AG04450 (cell line): ENCODE data around the gene CNTLN. TPM values are rescaled to one million over a fixed set of nuclear protein-coding genes. Genes with fewer than 3 reads are reported as not detected.

Source experiments
- CTCF ChIA-PET: fragments of 300-600, 350-600 bp; formaldehyde crosslinking; extraction: SDS; loops from one replicate; lab custom pipeline; 2022; ENCODE audit warnings: antibody characterized with exemption, inconsistent platforms; lab: Charles Lee
- POLR2A ChIA-PET: fragments of 350-600 bp; formaldehyde crosslinking; extraction: SDS; loops from one replicate; lab custom pipeline; 2021; ENCODE audit warnings: antibody characterized with exemption, inconsistent platforms; lab: Yijun Ruan, JAX
- DNase-seq: peaks from one replicate; pipeline ENCODE4 v3.0.0-alpha.2; 2011; ENCODE audit warnings: low read depth, low spot score
- H3K27ac ChIP-seq: one replicate; pipeline ENCODE4 v1.5.1; 2012; ENCODE audit warnings: low read depth, low read length, control low read depth
- H3K27me3 ChIP-seq: one replicate; pipeline ENCODE4 v1.6.0; 2012; ENCODE audit warnings: low read length; ENCODE audit not compliant: control insufficient read depth, insufficient read depth
- H3K4me3 ChIP-seq: 2 replicates; pipeline ENCODE4 v1.5.1; 2011; ENCODE audit warnings: mild to moderate bottlenecking, low read depth, low read length, control low read depth
- H3K9me3 ChIP-seq: 2 replicates; pipeline ENCODE4 v1.5.1; 2012; ENCODE audit warnings: low read length; ENCODE audit not compliant: control insufficient read depth, insufficient read depth
- polyA plus RNA-seq: library from polyadenylated mRNA; depleted of rRNA; stranded (reverse); fragments of >200 nt; gene quantifications from 2 replicates; pipeline ENCODE4 v1.2.3, GENCODE V29; 2011
- TF ChIP-seq, protein P1 (sequence below): IDR thresholded peaks from 2 replicates; pipeline ENCODE4 v1.5.1; 2011; ENCODE audit warnings: low read depth, low read length, control low read depth, inconsistent platforms

Gene CNTLN
- polyA plus RNA-seq, 1 experiment, result 11.7 TPM

DNA sequence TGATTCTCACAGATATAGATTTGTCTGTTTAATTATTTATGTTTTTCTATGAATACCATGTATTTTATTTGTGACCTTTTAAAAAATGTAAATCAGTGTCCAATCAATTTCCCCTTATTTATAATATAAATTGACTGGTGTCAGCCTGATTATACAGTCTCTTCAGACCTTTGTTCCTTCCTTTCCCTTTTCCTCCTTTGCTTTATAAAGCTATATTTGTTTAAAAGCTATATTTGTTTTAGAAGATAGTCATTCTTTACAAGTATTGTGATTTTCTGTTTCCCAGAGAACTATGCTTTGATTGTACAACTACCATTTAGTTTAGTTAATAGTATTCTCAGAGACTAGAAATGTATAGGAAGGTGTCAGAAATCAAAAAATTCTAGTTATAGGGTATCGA is 90.6 kb downstream of the CNTLN start:
- DNase-seq, result no peak
- TF ChIP-seq, protein P1, sequence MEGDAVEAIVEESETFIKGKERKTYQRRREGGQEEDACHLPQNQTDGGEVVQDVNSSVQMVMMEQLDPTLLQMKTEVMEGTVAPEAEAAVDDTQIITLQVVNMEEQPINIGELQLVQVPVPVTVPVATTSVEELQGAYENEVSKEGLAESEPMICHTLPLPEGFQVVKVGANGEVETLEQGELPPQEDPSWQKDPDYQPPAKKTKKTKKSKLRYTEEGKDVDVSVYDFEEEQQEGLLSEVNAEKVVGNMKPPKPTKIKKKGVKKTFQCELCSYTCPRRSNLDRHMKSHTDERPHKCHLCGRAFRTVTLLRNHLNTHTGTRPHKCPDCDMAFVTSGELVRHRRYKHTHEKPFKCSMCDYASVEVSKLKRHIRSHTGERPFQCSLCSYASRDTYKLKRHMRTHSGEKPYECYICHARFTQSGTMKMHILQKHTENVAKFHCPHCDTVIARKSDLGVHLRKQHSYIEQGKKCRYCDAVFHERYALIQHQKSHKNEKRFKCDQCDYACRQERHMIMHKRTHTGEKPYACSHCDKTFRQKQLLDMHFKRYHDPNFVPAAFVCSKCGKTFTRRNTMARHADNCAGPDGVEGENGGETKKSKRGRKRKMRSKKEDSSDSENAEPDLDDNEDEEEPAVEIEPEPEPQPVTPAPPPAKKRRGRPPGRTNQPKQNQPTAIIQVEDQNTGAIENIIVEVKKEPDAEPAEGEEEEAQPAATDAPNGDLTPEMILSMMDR, result no peak
- Histone ChIP-seq H3K4me3 (no peak overlapping the region), H3K27ac (no peak overlapping the region), H3K9me3 (no peaks in the 10 kb centered on the region), H3K27me3 (no peaks in the 10 kb centered on the region)
- CTCF ChIA-PET, result no interaction called here
- POLR2A ChIA-PET, result no interaction called here

DNA sequence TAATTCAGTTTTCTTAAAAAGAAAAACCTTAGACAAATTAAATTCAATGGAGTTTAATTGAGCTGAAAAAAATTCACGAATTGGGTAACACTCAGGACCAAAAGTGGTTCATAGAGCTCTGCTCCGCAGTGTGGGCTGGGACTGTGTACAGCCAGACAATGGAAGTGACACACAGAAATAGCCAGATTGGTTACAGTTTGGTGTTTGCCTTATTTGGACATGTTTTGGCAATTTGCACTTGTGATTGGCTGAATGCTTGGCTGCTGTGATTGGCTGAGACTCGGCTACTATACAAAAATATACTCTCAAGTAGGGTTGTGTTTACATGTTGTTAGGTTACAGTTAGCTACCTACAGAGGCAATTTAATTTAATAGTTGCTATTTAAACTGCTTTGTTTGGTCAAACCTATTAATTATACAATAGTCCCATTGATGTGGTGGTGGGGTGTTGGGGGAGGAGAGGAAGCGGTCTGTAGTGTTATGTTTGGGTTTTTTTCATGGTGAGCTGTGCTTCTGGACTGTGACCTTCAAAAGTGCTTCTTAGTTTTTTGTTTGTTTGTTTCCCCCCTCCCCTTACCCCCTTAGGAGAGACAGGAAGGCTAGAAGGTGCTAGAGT is 95.2 kb downstream of the CNTLN start:
- POLR2A ChIA-PET, result no interaction called here

DNA sequence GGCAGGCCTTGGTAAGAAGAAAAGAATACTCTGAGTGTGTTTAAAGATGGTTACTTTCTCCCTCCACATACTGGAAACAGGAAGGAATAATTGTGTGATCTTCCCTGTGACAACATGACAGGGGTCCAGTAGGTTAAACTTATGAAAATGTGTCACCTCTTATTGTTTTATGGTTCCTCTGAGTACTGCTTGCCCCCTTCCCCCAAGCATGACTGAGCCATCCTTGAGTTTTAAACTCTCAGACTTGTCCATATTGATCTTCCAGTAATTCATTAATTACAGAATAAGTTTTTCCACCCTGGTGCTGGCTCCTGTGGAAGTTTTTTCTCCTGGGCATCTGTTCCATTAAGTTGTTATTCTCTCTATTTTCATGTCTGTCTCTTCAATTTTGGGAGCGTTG is 95.8 kb downstream of the CNTLN start:
- no peak overlapping the region for H3K27ac ChIP-seq
- ChIA-PET CTCF (no interaction called here), POLR2A (no interaction called here)
- no peaks in the 10 kb centered on the region for H3K27me3 ChIP-seq
- H3K4me3 ChIP-seq, result no peak overlapping the region
- no peaks in the 10 kb centered on the region for H3K9me3 ChIP-seq
- no peak for DNase-seq
- TF ChIP-seq, protein P1, result no peak

More for the DNA sequence above, 95.2 kb downstream of the CNTLN start:
- Histone ChIP-seq H3K9me3 (no peaks in the 10 kb centered on the region), H3K27me3 (no peaks in the 10 kb centered on the region), H3K27ac (no peak overlapping the region), H3K4me3 (no peak overlapping the region)
- CTCF ChIA-PET, result no interaction called here
- no peak for DNase-seq
- TF ChIP-seq, protein P1, result no peak

DNA sequence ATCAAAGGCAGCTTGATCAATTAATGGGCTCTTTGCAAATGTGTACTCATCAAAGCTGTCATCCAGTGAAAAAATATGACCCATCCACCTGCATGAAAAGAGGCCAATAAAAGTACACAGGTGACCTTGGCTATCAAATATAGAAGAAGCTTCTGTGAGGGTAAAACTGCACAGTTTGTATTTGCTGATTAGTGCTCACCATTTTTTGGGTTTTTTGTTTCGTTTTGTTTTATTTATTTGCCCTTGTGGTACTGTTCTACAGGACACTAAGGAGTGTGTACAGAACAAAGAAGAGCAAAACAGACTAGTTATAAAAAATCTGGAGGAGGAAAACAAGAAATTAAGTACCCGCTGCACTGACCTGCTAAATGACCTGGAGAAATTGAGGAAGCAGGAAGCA is 101.3 kb downstream of the CNTLN start:
- DNase-seq, result no peak
- no peak overlapping the region for H3K27ac ChIP-seq
- TF ChIP-seq, protein P1, result no peak
- POLR2A ChIA-PET, result no interaction called here
- no peaks in the 10 kb centered on the region for H3K27me3 ChIP-seq
- CTCF ChIA-PET, result interaction anchor here (0.6 kb wide), 1 partner anchor 1860 kb away, joined by 3 read pairs; no protein-coding TSS in a partner anchor
- no peaks in the 10 kb centered on the region for H3K9me3 ChIP-seq
- no peak overlapping the region for H3K4me3 ChIP-seq

DNA sequence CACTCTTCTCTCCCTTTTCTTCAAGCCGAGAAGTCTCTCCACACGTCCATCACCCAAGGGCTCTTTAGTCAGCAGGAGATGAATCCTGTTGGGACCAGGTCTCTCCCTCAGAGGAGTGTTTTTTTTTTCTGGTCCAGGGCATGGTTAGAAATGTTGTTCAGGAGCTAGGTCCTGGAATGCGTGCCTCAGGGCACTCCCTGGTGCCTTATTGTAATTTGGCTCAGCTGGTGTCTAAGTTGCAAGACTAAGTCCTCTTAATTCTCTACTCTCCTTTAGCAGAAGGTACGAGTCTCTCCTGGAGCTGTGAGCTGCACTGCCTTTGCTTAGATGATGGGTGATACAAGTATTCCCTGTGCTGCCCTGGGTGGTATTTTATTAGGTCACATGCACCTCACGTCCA is 111.9 kb downstream of the CNTLN start:
- H3K27ac ChIP-seq, result no peak overlapping the region
- no peak overlapping the region for H3K4me3 ChIP-seq
- no peaks in the 10 kb centered on the region for H3K27me3 ChIP-seq
- peaks cover 2% of the 10 kb centered on the region; the same call in 1 of the 2 replicates for H3K9me3 ChIP-seq
- DNase-seq, result no peak
- TF ChIP-seq, protein P1, result no peak
- CTCF ChIA-PET, result no interaction called here
- POLR2A ChIA-PET, result no interaction called here
